H1 (cell line): ENCODE measurements around the gene NMU. TPM values are rescaled to one million over a fixed set of nuclear protein-coding genes. Genes with fewer than 3 reads are reported as not detected.

Source experiments
- EP300 ChIP-seq, 2 experiments: IDR thresholded peaks; 1 replicate in 1 of 2; 2 replicates in 1 of 2; pipeline ENCODE4 v1.6.1; 2011 to 2012; ENCODE audit warnings: low read depth in 2 of 2, low read length in 2 of 2, mild to moderate bottlenecking in 2 of 2, borderline replicate concordance in 1 of 2, inconsistent platforms in 1 of 2, moderate library complexity in 1 of 2
- polyA plus RNA-seq, 7 experiments: library from polyadenylated mRNA; depleted of rRNA in 3 of 7; stranded (reverse) in 5 of 7; unstranded in 2 of 7; fragments of >200 nt in 5 of 7; fragments of 200-250 nt in 2 of 7; gene quantifications; 1 replicate in 5 of 7; 2 replicates in 1 of 7; 4 replicates in 1 of 7; pipeline versions ENCODE4 v1.2.1 to v1.2.3, GENCODE V29; 2011 to 2013; ENCODE audit warnings: missing spikeins in 2 of 7, mixed read lengths in 2 of 7
- total RNA-seq: library from RNA; stranded (reverse); fragmentation: NEBNext Ultra II Directional; extraction: Animal tissue kit (Norgen Biotek cat#: 25700); gene quantifications from 2 replicates; pipeline ENCODE4 v1.2.1, GENCODE V29; 2021

NMU gene
- total and polyA plus RNA-seq, 2 of the 8 experiments (the other 6 are each of a cell fraction or from before 2014, with no cell fraction given): 30.5 to 50.4 TPM

GRCh38 chr4:55675196-55675793 lies 39.2 kb upstream of the NMU start (continued):
- TF ChIP-seq EP300 (IDR thresholded peaks at IDR 0.05; ENCODE audit: borderline replicate concordance in 1 of 2, low read depth in 2 of 2, low read length in 2 of 2): no peak
- TF ChIP-seq, all 59 proteins: peak for 0
